ENCODE data around the gene PRSS23. TPM values are rescaled to one million over a fixed set of nuclear protein-coding genes. Genes with fewer than 3 reads are reported as not detected.
A peak's percentile ranks its signal among the peaks of the same experiment; 100 is the strongest.
"Not testable (repeated sequence)": the region's sequence is repeated elsewhere in the genome, so short reads cannot be mapped to it uniquely, and the experiment has no call there.

PRSS23 gene
- total RNA-seq = 100 to 1,000 TPM in 1 of 8 experiments, 10 to 100 TPM in 3, 1 to 10 TPM in 4; 4.2 to 102 (median 12.3) TPM

DNA sequence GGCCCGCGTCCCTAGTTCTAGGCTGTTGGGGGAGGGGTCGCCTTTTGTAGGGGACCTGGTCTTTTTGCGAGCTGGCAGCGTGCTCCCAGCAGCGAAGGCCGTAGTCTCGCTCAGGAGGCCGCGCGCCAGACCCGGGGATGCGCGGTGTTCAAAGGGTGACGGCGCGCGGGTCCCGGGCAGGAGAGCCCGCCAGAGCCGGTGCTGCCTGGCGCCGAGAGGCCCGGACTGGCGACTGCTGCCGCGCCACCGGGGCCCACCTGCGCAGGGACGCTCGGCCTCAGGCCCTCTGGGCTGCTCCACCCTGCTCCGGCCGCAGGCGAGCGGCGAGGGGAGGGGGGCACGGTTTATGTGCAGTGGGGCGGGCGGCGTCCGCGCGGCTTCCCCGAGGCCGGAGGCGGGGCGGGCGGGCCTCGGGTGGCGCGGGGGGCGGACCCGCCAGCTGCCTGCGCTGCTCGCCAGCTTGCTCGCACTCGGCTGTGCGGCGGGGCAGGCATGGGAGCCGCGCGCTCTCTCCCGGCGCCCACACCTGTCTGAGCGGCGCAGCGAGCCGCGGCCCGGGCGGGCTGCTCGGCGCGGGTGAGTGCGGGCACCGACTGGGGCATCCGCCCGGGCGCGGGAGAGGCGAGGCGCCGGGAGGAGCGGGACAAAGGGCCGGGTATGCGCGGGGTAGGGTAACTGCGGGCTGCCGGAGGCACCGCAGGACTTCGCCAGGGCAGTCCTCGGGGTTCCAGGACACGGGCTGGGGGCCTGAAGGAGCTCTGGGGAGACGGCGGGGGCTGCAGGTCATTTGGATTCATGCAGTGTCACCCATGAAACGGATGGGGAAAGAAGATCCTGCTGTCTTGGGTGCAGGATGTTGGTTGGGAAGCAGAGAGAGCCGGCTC lies at the start of gene PRSS23:
Gene PRSS23 (plus strand): TSS at position 467 of the 884 bp plus-strand sequence. CDS start 7,102 bp downstream, outside the sequence.
- Histone ChIP-seq H3K27ac (peak within 1 kb of the TSS; percentile 3 to 52), H3K4me1 (replicated peaks in 1 of 2) (peaks cover 23 to 31% of the 10 kb centered on the region in 2 donors), H3K4me3 (peak within 1 kb of the TSS; percentile 46 to 59 (median 52))
- peak; percentile 85 to 94 (median 88) for ATAC-seq (replicated peaks in 6 of 8)
- in situ Hi-C loops (cut with MboI; ENCODE audit: low pct_unique_long_range_greater_than_20kb in 2 of 9, low sequenced_read_pairs in 9 of 9, unreplicated experiment in 9 of 9) = loop anchor here in 7 of 9 experiments (10.0 to 25.0 kb wide), 6 partner anchors 138 to 938 kb away; partner anchors contain the start of genes ME3 (in 2 of the 7), CCDC81 (in 1 of the 7) and CCDC83 (in 1 of the 7)
- 0 to 27% (median 0%) methylated on average over 1 to 8 of the region's 97 CpGs; no CpG with 5 or more reads in 7 of the 10 experiments for WGBS, 10 experiments

GRCh38 chr11:86753459-86753858 lies 46.9 kb upstream of the PRSS23 start:
- WGBS, 10 experiments = 67 to 100% (median 92%) methylated on average over 1 to 3 of the region's 3 CpGs; no CpG with 5 or more reads in 3 of the 10 experiments
- Histone ChIP-seq H3K4me3 (no peak overlapping the region), H3K27ac (no peak overlapping the region), H3K4me1 (replicated peaks in 1 of 2) (no peaks in the 10 kb centered on the region)
- ATAC-seq (replicated peaks in 6 of 8) = no peak
- in situ Hi-C loops (cut with MboI; ENCODE audit: low pct_unique_long_range_greater_than_20kb in 2 of 9, low sequenced_read_pairs in 9 of 9, unreplicated experiment in 9 of 9) = no loop called here

GRCh38 chr11:86755146-86755545 lies 45.2 kb upstream of the PRSS23 start:
- no peak for ATAC-seq (replicated peaks in 6 of 8)
- in situ Hi-C loops (cut with MboI; ENCODE audit: low pct_unique_long_range_greater_than_20kb in 2 of 9, low sequenced_read_pairs in 9 of 9, unreplicated experiment in 9 of 9) = no loop called here
- Histone ChIP-seq H3K4me3 (no peak overlapping the region), H3K27ac (no peak overlapping the region), H3K4me1 (replicated peaks in 1 of 2) (no peaks in the 10 kb centered on the region)

DNA sequence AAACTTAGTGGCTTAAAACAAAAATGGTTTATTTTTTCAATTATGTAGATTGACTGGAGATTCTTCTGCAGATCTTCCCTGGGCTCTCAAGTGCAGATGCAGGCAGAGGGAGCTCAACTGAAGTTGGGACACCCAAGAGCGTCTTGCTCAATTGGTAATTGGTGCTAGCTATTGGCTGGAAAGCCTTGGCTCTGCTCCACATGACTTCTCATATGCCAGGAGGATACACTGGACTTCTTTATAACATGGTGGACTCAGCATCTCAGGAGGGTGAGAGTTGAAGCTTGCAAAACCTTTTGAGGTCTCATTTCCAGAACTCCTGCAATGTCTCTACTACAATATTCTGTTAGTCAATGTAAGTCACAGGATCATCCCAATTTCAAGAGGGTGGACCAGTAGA lies 42.2 kb upstream of the PRSS23 start:
- Histone ChIP-seq H3K4me3 (no peak overlapping the region), H3K27ac (no peak overlapping the region), H3K4me1 (replicated peaks in 1 of 2) (no peaks in the 10 kb centered on the region)
- in situ Hi-C loops (cut with MboI; ENCODE audit: low pct_unique_long_range_greater_than_20kb in 2 of 9, low sequenced_read_pairs in 9 of 9, unreplicated experiment in 9 of 9) = no loop called here
- WGBS, 10 experiments = 100% methylated on average over 1 of the region's 1 CpG; no CpG with 5 or more reads in 6 of the 10 experiments
- ATAC-seq (replicated peaks in 6 of 8) = no peak

DNA sequence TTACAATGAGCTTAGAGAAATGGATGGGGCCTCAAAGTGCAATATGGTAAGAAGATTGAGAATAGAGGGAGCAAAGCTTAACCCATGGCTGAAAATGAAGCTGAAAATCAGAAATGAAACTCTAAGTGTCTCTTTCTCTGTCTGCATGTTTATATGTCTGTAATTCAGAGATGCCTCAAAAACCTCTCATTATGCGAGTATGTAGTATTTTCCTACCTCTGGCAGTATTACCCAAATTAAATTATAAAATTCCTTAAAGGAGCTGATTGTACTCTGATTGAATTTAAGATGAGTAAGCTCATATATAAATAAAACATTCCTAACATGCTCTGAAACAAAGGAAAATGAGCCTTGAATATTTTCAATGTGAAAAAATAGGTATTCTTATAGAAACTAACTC lies 39.8 kb upstream of the PRSS23 start:
- ATAC-seq (replicated peaks in 6 of 8) = no peak
- peaks cover 0 to 6% of the 10 kb centered on the region in 2 donors for H3K4me1 ChIP-seq (replicated peaks in 1 of 2)
- no peak overlapping the region for H3K27ac ChIP-seq
- in situ Hi-C loops (cut with MboI; ENCODE audit: low pct_unique_long_range_greater_than_20kb in 2 of 9, low sequenced_read_pairs in 9 of 9, unreplicated experiment in 9 of 9) = no loop called here
- 50 to 100% (median 88%) methylated on average over 1 of the region's 1 CpG; no CpG with 5 or more reads in 4 of the 10 experiments for WGBS, 10 experiments
- no peak overlapping the region for H3K4me3 ChIP-seq

DNA sequence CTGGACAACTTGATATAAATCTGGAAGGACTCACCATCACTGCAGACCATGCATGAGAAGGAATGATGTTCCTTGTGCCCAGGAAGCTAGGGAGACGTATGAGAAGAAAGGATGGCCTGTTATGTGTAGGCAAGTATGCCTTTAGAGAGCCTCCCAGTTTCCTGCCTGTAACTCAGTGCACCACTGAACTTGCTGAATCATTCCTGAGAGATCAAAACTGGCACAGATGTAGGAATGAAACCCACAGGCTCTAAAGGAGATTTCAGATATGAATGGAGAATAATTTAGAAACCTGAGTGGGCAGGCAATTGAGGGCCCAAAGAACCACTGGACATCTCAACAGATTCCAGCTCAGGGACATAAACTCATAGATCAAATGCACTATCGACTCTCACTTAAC lies 38.4 kb upstream of the PRSS23 start:
- in situ Hi-C loops (cut with MboI; ENCODE audit: low pct_unique_long_range_greater_than_20kb in 2 of 9, low sequenced_read_pairs in 9 of 9, unreplicated experiment in 9 of 9) = no loop called here
- ATAC-seq (replicated peaks in 6 of 8) = no peak
- H3K4me1 ChIP-seq (replicated peaks in 1 of 2) = peaks cover 0 to 10% of the 10 kb centered on the region in 2 donors
- no peak overlapping the region for H3K27ac ChIP-seq
- WGBS, 10 experiments = 40 to 100% (median 92%) methylated on average over 1 to 2 of the region's 2 CpGs; no CpG with 5 or more reads in 3 of the 10 experiments
- H3K4me3 ChIP-seq = no peak overlapping the region

- peaks cover 0 to 10% of the 10 kb centered on the region in 2 donors for H3K4me1 ChIP-seq (replicated peaks in 1 of 2)
- no peak overlapping the region for H3K27ac ChIP-seq
Measured at GRCh38 chr11:86765203-86765602, 35.1 kb upstream of the PRSS23 start.

GRCh38 chr11:86765878-86766277 lies 34.5 kb upstream of the PRSS23 start:
- H3K4me1 ChIP-seq (replicated peaks in 1 of 2) = peaks cover 0 to 10% of the 10 kb centered on the region in 2 donors
- ATAC-seq (replicated peaks in 6 of 8) = peak in 3 of 8 experiments; percentile 40 to 96 (median 86)
- H3K27ac ChIP-seq = no peak overlapping the region
- H3K4me3 ChIP-seq = no peak overlapping the region
- WGBS, 10 experiments = 0 to 71% (median 21%) methylated on average over 1 to 2 of the region's 2 CpGs; no CpG with 5 or more reads in 1 of the 10 experiments
- in situ Hi-C loops (cut with MboI; ENCODE audit: low pct_unique_long_range_greater_than_20kb in 2 of 9, low sequenced_read_pairs in 9 of 9, unreplicated experiment in 9 of 9) = no loop called here

More at GRCh38 chr11:86765203-86765602, 35.1 kb upstream of the PRSS23 start:
- ATAC-seq (replicated peaks in 6 of 8) = no peak
- 67 to 100% (median 80%) methylated on average over 1 to 4 of the region's 4 CpGs; no CpG with 5 or more reads in 1 of the 10 experiments for WGBS, 10 experiments
- no peak overlapping the region for H3K4me3 ChIP-seq
- in situ Hi-C loops (cut with MboI; ENCODE audit: low pct_unique_long_range_greater_than_20kb in 2 of 9, low sequenced_read_pairs in 9 of 9, unreplicated experiment in 9 of 9) = no loop called here

DNA sequence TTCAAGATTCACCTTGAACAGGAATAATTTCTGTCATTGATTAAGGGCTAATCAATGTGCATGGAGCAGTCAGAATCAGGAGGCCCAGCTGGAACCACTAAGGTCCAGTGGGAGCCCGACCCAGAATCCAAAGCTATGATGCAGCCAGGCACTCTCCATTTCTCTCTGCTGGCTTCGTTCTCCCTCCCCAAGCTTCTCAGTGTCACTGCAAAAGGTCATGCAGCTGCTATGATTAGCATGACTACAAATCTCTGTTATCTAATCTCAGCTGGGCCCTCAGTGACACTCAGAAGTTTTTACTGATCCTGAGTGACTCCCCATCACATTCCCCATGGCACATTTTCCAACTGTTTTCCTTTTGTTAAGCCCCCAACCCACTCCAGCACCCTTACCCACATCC lies 31.1 kb upstream of the PRSS23 start:
- Histone ChIP-seq H3K4me3 (no peak overlapping the region), H3K4me1 (replicated peaks in 1 of 2) (peaks cover 0 to 10% of the 10 kb centered on the region in 2 donors), H3K27ac (no peak overlapping the region)
- ATAC-seq (replicated peaks in 6 of 8) = no peak
- 0 to 67% (median 18%) methylated on average over 1 to 2 of the region's 2 CpGs; no CpG with 5 or more reads in 4 of the 10 experiments for WGBS, 10 experiments
- in situ Hi-C loops (cut with MboI; ENCODE audit: low pct_unique_long_range_greater_than_20kb in 2 of 9, low sequenced_read_pairs in 9 of 9, unreplicated experiment in 9 of 9) = no loop called here

GRCh38 chr11:86770473-86771027 lies 29.8 kb upstream of the PRSS23 start:
- in situ Hi-C loops (cut with MboI; ENCODE audit: low pct_unique_long_range_greater_than_20kb in 2 of 9, low sequenced_read_pairs in 9 of 9, unreplicated experiment in 9 of 9) = not testable (repeated sequence)

GRCh38 chr11:86772999-86773398 lies 27.3 kb upstream of the PRSS23 start:
- ATAC-seq (replicated peaks in 6 of 8) = peak in 2 of 8 experiments; percentile 8 to 37
- peaks cover 0 to 2% of the 10 kb centered on the region in 2 donors for H3K4me1 ChIP-seq (replicated peaks in 1 of 2)
- H3K4me3 ChIP-seq = no peak overlapping the region
- no peak overlapping the region for H3K27ac ChIP-seq
- WGBS, 10 experiments = 0 to 100% (median 46%) methylated on average over 1 to 2 of the region's 2 CpGs; no CpG with 5 or more reads in 3 of the 10 experiments
- in situ Hi-C loops (cut with MboI; ENCODE audit: low pct_unique_long_range_greater_than_20kb in 2 of 9, low sequenced_read_pairs in 9 of 9, unreplicated experiment in 9 of 9) = no loop called here

More at GRCh38 chr11:86770473-86771027, 29.8 kb upstream of the PRSS23 start:
- not testable (repeated sequence) for ATAC-seq (replicated peaks in 6 of 8); H3K27ac ChIP-seq; H3K4me1 ChIP-seq (replicated peaks in 1 of 2); H3K4me3 ChIP-seq
- 100% methylated on average over 9 of the region's 34 CpGs; no CpG with 5 or more reads in 9 of the 10 experiments for WGBS, 10 experiments

DNA sequence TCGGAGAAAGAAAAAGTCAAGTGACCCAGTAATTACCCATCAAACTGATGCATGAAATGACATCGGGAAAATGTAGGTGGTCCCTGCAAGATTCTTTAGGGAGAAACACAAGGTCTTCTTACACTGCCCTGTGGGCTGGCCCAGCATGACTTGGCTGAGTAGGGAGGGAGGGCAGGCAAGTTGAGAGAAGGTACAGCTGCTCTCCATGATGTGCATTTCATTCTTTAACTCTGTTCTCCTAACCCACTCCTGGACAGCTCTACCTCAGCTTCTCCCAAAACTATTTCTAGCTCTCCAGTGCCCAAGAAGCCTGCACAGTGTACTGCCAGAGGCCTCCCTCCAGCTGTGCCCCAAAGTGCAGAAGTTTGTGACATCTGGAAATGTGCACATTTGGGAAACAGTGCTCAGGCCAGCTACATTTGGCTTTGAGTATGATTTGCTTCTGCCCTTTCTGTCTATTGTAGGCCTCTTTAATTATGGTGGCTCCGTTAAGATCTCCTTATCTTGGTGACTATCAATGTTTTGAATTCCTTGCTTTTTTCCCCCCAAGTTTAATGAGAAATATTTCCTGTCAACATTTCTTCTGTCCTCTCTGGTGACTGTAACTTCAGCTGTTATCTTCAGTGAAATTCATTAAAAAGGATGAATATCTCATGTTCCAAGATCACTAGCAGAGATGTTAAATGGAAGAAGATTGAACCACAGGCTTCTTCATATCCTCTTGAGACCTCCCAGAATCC lies 26.7 kb upstream of the PRSS23 start:
- Histone ChIP-seq H3K4me3 (no peak overlapping the region), H3K4me1 (replicated peaks in 1 of 2) (peaks cover 0 to 2% of the 10 kb centered on the region in 2 donors), H3K27ac (no peak overlapping the region)
- 81 to 100% (median 94%) methylated on average over 1 to 3 of the region's 3 CpGs; no CpG with 5 or more reads in 3 of the 10 experiments for WGBS, 10 experiments
- peak in 2 of 8 experiments; percentile 11 to 42 for ATAC-seq (replicated peaks in 6 of 8)
- in situ Hi-C loops (cut with MboI; ENCODE audit: low pct_unique_long_range_greater_than_20kb in 2 of 9, low sequenced_read_pairs in 9 of 9, unreplicated experiment in 9 of 9) = no loop called here

Measured in motor neuron (in vitro differentiated cells).